Epithelial cell of proximal tubule (primary cell): ENCODE data around the gene IGF2R. TPM values are rescaled to one million over a fixed set of nuclear protein-coding genes. Genes with fewer than 3 reads are reported as not detected.

Experiments
- DNase-seq: peaks from one replicate; pipeline ENCODE4 v3.0.0-alpha.2; 2011; ENCODE audit warnings: low read depth
- H3K4me3 ChIP-seq: 2 replicates; pipeline ENCODE4 v1.5.1; 2011; ENCODE audit warnings: low read depth, mild to moderate bottlenecking, low read length
- CTCF ChIP-seq: conservative IDR thresholded peaks from 2 replicates; pipeline ENCODE4 v1.5.1; 2012; ENCODE audit warnings: low read depth, mild to moderate bottlenecking, low read length
- total RNA-seq: library from RNA; depleted of rRNA; stranded (reverse); fragments of >200 nt; gene quantifications from 2 replicates; pipeline ENCODE4 v1.2.3, GENCODE V29; 2015

The IGF2R gene
- total RNA-seq, 1 donor from 2014 or later = 50.8 TPM

DNA sequence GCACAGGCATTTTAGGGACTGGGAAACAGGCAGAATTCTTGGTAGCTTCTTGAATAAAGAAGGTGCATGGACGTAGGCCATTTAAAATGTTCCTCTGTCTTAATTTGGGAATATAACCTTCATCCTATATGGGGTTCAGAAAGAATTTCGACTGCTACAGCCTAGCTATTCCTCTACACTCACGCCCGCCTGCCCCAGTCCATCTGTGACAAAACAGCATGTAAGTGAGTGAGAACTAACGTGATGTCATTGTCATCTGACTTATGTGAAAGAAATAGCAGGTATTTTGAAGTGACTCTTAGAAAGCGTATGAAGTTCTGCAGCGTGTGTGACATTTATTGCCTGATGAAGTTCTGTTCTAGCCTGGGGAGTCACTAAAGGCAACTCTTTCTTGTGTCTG lies 100.6 kb downstream of the IGF2R start:
- no peak overlapping the region for H3K4me3 ChIP-seq
- TF ChIP-seq CTCF = no peak
- no peak for DNase-seq

GRCh38 chr6:160070427-160070826 lies 101.5 kb downstream of the IGF2R start:
- DNase-seq = no peak
- no peak for TF ChIP-seq CTCF
- H3K4me3 ChIP-seq = no peak overlapping the region

- DNase-seq = no peak
- TF ChIP-seq CTCF = no peak
- H3K4me3 ChIP-seq = no peak overlapping the region
Observed at GRCh38 chr6:160070831-160071230, 101.9 kb downstream of the IGF2R start.

DNA sequence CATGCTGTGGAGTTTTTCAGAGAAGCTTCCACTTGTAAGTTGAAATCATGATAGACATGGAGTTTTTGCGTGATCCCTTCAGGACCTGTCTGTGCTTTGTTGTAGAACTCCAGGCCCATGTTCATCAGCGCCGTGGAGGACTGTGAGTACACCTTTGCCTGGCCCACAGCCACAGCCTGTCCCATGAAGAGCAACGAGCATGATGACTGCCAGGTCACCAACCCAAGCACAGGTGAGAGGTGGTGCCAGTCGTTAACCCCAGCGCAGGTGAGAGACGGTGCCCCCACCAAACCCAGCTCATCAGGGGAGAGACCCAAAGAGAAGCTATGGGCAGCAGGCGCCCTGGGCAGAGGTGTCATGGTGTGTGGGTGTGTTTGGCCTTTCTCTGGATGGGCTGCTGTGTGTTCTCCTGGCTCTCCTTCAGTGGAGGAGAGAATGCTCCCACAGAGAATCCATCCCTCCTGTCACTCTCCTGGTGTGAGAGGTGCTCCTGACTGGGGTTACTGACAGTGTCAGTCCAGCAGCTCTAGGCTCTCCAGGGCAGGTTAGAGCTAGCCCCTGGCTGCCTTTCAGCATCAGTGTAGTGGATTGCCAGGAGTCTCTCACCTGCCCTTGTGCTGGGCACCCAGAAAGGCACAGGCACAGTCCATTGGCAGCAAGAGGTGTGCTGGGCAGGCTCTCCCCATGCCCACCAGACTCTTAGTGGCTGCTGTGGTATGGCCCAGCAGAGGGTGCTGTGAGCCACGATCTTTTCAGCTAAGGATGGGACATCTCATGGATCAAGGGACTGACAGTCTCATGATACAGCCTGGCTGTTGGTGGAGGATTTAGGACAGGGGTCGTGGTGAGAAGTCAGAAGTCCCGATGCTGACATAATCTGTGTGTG lies 103.2 kb downstream of the IGF2R start:
- peak; percentile 43 for TF ChIP-seq CTCF
- no peak for DNase-seq
- H3K4me3 ChIP-seq = no peak overlapping the region

DNA sequence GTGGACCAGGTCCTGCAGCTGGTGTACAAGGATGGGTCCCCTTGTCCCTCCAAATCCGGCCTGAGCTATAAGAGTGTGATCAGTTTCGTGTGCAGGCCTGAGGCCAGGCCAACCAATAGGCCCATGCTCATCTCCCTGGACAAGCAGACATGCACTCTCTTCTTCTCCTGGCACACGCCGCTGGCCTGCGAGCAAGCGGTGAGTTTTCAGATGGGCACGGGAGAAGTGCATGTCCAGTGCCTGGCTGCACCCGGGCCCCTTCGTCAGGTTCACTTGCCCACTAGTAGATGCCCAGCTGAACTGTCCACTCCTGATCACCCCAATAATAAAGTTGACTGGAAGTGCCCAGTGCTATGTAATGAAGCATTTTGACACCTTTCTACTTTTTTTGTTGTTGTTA lies 104.4 kb downstream of the IGF2R start:
- TF ChIP-seq CTCF = no peak
- DNase-seq = no peak
- no peak overlapping the region for H3K4me3 ChIP-seq

DNA sequence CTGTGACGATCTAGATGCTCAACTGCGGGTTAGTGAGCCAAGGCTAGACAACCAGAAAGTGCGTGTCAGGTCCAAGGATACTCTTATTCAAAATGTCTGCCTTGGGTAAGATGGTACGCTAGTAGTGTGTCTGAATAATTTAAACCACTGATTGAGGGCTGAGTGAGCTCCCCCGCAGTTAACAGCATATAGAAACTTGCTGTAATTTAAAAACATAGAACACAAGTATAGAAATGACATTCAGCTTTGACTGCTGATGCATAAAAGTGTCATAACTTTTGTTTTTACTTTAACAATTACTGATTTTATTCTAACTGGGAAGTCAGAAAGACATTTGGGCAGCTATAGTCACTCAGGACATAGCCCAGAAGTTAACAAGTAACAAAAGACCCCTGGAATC lies 107.1 kb downstream of the IGF2R start:
- no peak for TF ChIP-seq CTCF
- DNase-seq = no peak
- no peak overlapping the region for H3K4me3 ChIP-seq

DNA sequence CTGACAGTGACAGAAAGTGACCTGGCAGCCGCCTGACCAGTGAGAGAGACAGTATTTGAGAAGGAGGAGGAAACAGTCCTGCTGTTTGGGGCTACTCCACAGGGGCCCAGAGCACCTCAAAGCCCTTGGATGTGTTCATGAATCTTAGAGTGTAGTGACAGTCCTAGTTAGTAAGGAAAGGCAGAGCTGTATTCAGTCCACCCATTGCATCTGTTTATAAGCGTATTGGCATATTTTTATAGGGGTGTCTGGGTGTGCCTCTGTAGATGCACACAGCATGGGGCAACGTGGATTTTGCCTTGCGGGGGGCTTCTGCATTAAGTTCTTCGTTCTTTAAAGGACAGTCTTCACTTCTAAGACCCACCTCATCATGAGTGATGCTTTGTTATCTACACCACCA lies 108.1 kb downstream of the IGF2R start:
- H3K4me3 ChIP-seq = no peak overlapping the region
- TF ChIP-seq CTCF = no peak
- DNase-seq = no peak
